HepG2 (cell line): Measurements from ENCODE around the gene SCNM1. TPM values are rescaled to one million over a fixed set of nuclear protein-coding genes. Genes with fewer than 3 reads are reported as not detected.

Experiments
- ATAC-seq: fragments of 200-7000 bp; cut with Tn5 transposase; 3 replicates; pipeline ENCODE4 v1.9.1; 2020; ENCODE audit warnings: mild to moderate bottlenecking, moderate library complexity
- BruUV-seq: library from RNA; stranded (reverse); fragments of 400-500 nt; replicated peaks from 2 replicates; lab custom pipeline; 2021; lab: Mats Ljungman, UMichigan
- CTCF ChIA-PET: fragments of 300-600 bp; formaldehyde crosslinking; extraction: SDS; loops from one replicate; lab custom pipeline; 2021; ENCODE audit warnings: low total read pairs, inconsistent platforms, low intra/inter-chr PET ratio; lab: Yijun Ruan, JAX
- POLR2A ChIA-PET: fragments of 350-600 bp; sonication (Branson Sonifier 250); formaldehyde crosslinking; loops from one replicate; lab custom pipeline; 2020; ENCODE audit warnings: antibody characterized with exemption, inconsistent platforms; lab: Yijun Ruan, JAX
- DNase-seq: peaks from one replicate; pipeline ENCODE4 v3.0.0-alpha.2; 2015; ENCODE audit warnings: low spot score
- FAIRE-seq: peaks from 3 replicates; lab custom pipeline; 2011; peaks lifted over from hg19 to GRCh38; lab: Jason Lieb, UNC
- H2AFZ ChIP-seq: one replicate; pipeline ENCODE4 v1.6.1; 2011; ENCODE audit warnings: low read length, inconsistent platforms
- H3K27ac ChIP-seq: fragments of 300-600 bp; 3 replicates; pipeline ENCODE4 v1.8.0; 2011; ENCODE audit warnings: mixed run types, mild to moderate bottlenecking, mixed read lengths, low read length, inconsistent platforms; ENCODE audit not compliant: insufficient read depth; ENCODE audit errors: extremely low read length
- H3K27me3 ChIP-seq, 2 experiments: fragments of 200-600 bp in 1 of 2; 2 replicates in 1 of 2; 3 replicates in 1 of 2; pipeline versions ENCODE4 v1.6.0 to v1.8.0; 2011; ENCODE audit warnings: low read length in 2 of 2, mild to moderate bottlenecking in 2 of 2, moderate library complexity in 2 of 2, inconsistent platforms in 1 of 2; ENCODE audit not compliant: insufficient read depth in 2 of 2, control insufficient read depth in 1 of 2
- H3K36me3 ChIP-seq, 2 experiments: fragments of 200-600 bp in 1 of 2; replicated peaks in 1 of 2; 2 replicates in 1 of 2; 3 replicates in 1 of 2; pipeline versions ENCODE4 v1.5.1 to v1.8.0; 2011; ENCODE audit warnings: low read length in 2 of 2, inconsistent platforms in 1 of 2; ENCODE audit not compliant: insufficient read depth in 2 of 2, control insufficient read depth in 1 of 2
- H3K4me1 ChIP-seq: 2 replicates; pipeline ENCODE4 v1.5.1; 2012; ENCODE audit warnings: low read length, inconsistent platforms; ENCODE audit not compliant: insufficient read depth
- H3K4me2 ChIP-seq: 2 replicates; pipeline ENCODE4 v1.6.0; 2011; ENCODE audit warnings: low read depth, low read length, inconsistent platforms
- H3K4me3 ChIP-seq, 3 experiments: fragments of 200-600 bp in 1 of 3; sonication (generic), shearing (Covaris generic) in 1 of 3; replicated peaks in 1 of 3; 2 replicates each; pipeline ENCODE4 v1.5.1; 2011 to 2016; ENCODE audit warnings: low read length in 3 of 3, inconsistent platforms in 2 of 3, low read depth in 2 of 3, mild to moderate bottlenecking in 2 of 3, control low read depth in 1 of 3, mixed read lengths in 1 of 3; ENCODE audit not compliant: insufficient read depth in 1 of 3
- H3K79me2 ChIP-seq: one replicate; pipeline ENCODE4 v1.6.1; 2011; ENCODE audit warnings: low read length, inconsistent platforms; ENCODE audit not compliant: insufficient read depth
- H3K9ac ChIP-seq: 2 replicates; pipeline ENCODE4 v1.6.0; 2011; ENCODE audit warnings: mild to moderate bottlenecking, low read depth, low read length, inconsistent platforms; ENCODE audit not compliant: insufficient read depth
- H3K9me3 ChIP-seq: 2 replicates; pipeline ENCODE4 v1.5.1; 2012; ENCODE audit warnings: mild to moderate bottlenecking, low read length
- H4K20me1 ChIP-seq: 2 replicates; pipeline ENCODE4 v1.6.0; 2011; ENCODE audit warnings: inconsistent platforms, mild to moderate bottlenecking, low read length, moderate library complexity; ENCODE audit not compliant: insufficient read depth
- NBN ChIP-seq: fragments of 450-650 bp; conservative IDR thresholded peaks from 2 replicates; pipeline ENCODE4 v1.6.1; 2017
- NFRKB ChIP-seq: fragments of 450-650 bp; IDR thresholded peaks from 2 replicates; pipeline ENCODE4 v1.6.1; 2017
- PHF20 ChIP-seq: sonication (generic); formaldehyde crosslinking; IDR thresholded peaks from 2 replicates; pipeline ENCODE4 v1.5.0; 2020; ENCODE audit warnings: mild to moderate bottlenecking, missing genetic modification reagents
- TCF7L2 ChIP-seq: IDR thresholded peaks from 2 replicates; pipeline ENCODE4 v1.6.1; 2011; ENCODE audit warnings: mild to moderate bottlenecking, low read depth, low read length, moderate library complexity
- ZNF343 ChIP-seq: sonication (generic); formaldehyde crosslinking; IDR thresholded peaks from 2 replicates; pipeline ENCODE4 v1.4.0; 2020; ENCODE audit warnings: mild to moderate bottlenecking, missing genetic modification reagents
- ZNF441 ChIP-seq: sonication (generic); formaldehyde crosslinking; IDR thresholded peaks from 2 replicates; pipeline ENCODE4 v1.7.0; 2021; ENCODE audit warnings: missing genetic modification reagents, borderline replicate concordance
- ZNF460 ChIP-seq: sonication (generic); formaldehyde crosslinking; IDR thresholded peaks from 2 replicates; pipeline ENCODE4 v1.5.1; 2020; ENCODE audit warnings: missing genetic modification reagents, mild to moderate bottlenecking, borderline replicate concordance
- ZNF530 ChIP-seq: sonication (generic); formaldehyde crosslinking; IDR thresholded peaks from 2 replicates; pipeline ENCODE4 v1.5.0; 2020; ENCODE audit warnings: low read depth, mild to moderate bottlenecking, missing genetic modification reagents
- WGBS: methylation state at CpG from one replicate; pipeline ENCODE4 v1.1.6; 2017; ENCODE audit warnings: low lambda C conversion rate; 5-methylcytosine and 5-hydroxymethylcytosine counted together
- in situ Hi-C: cut with HindIII; loops from 2 replicates; pipeline ENCODE4 v1.10.0; 2017; ENCODE audit warnings: low pct_unique_long_range_greater_than_20kb; ENCODE audit not compliant: extremely low pct_ligation_motif_present
- intact Hi-C: fragments of 100-400 bp; cut with micrococcal nuclease; formaldehyde crosslinking; loops from one replicate; pipeline ENCODE4 v1.10.0; 2022; ENCODE audit not compliant: unreplicated experiment
- polyA plus RNA-seq, 8 experiments: library from polyadenylated mRNA; depleted of rRNA in 3 of 8; stranded (reverse) in 7 of 8; unstranded in 1 of 8; fragments of >200 nt; fragmentation: Illumina TruSeq in 4 of 8; extraction: Trizol in 4 of 8; gene quantifications; 2 replicates each; pipeline versions ENCODE4 v1.2.1 to v1.2.3, GENCODE V29; 2011 to 2016; ENCODE audit warnings: low read depth in 4 of 8, missing spikeins in 1 of 8, mixed read lengths in 1 of 8; ENCODE audit not compliant: insufficient read depth in 1 of 8
- total RNA-seq, 5 experiments: library from RNA; depleted of rRNA; stranded (reverse); fragments of >200 nt; fragmentation: Illumina TruSeq; extraction: Trizol; gene quantifications; 2 replicates each; pipeline ENCODE4 v1.2.3, GENCODE V29; 2016; ENCODE audit warnings: low read depth in 1 of 5
- TF ChIP-seq, protein P1 (sequence below): sonication (generic); formaldehyde crosslinking; IDR thresholded peaks from 2 replicates; pipeline ENCODE4 v1.4.0; 2020; ENCODE audit warnings: missing genetic modification reagents
- TF ChIP-seq, protein P2 (sequence below): sonication (generic); formaldehyde crosslinking; IDR thresholded peaks from 2 replicates; pipeline ENCODE4 v1.5.1; 2020; ENCODE audit warnings: missing genetic modification reagents, mild to moderate bottlenecking, borderline replicate concordance
- TF ChIP-seq, protein P3 (sequence below): IDR thresholded peaks from 2 replicates; pipeline ENCODE4 v1.6.1; 2016; ENCODE audit warnings: missing biosample characterization, missing genetic modification reagents, low read depth
- TF ChIP-seq, protein P4 (sequence below): sonication (generic); formaldehyde crosslinking; IDR thresholded peaks from 2 replicates; pipeline ENCODE4 v1.4.0; 2020; ENCODE audit warnings: missing genetic modification reagents, low read depth, mild to moderate bottlenecking, borderline replicate concordance
- TF ChIP-seq, protein P5 (sequence below): sonication (generic); formaldehyde crosslinking; IDR thresholded peaks from 2 replicates; pipeline ENCODE4 v1.4.0; 2020; ENCODE audit warnings: mild to moderate bottlenecking, missing genetic modification reagents, borderline replicate concordance

The SCNM1 gene
- total and polyA plus RNA-seq, 2 of the 13 experiments (the other 11 are each of a cell fraction or from before 2014, with no cell fraction given): 16.3 to 31.5 TPM

DNA sequence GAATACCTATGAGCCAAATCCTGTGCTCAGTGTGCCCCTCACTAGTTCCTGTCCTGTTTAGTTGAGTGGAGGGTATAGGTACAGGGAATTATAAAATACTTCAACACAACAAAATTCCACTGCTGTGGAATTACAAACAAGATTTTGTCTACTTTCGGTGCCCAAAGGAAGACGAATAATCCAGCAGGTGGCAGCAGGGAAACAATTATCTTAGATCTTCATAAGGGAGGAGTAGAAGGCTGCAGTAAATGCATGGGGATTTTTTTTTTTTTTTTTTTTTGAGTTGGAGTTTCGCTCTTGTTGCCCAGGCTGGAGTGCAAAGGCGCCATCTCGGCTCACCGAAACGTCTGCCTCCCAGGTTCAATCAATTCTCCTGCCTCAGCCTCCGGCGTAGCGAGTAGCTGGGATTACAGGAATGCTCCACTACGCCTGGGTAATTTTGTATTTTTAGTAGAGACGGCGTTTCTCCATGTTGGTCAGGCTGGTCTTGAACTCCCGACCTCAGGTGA is 30.4 kb downstream of the SCNM1 start:
- peaks cover 25% of the 10 kb centered on the region for H3K79me2 ChIP-seq
- peaks cover 9% of the 10 kb centered on the region; the same call in 1 of the 2 replicates for H4K20me1 ChIP-seq
- peak overlapping the region; percentile 50 to 68 (median 67) for H3K4me3 ChIP-seq
- CTCF ChIA-PET: interaction anchor here (0.9 to 1.7 kb wide), 2 partner anchors 56 to 144 kb away, joined by 3 to 4 read pairs; no protein-coding TSS in a partner anchor
- intact Hi-C loops (loop anchor here (1.0 to 5.0 kb wide), 2 partner anchors 55 to 151 kb away; partner anchors contain the start of gene RFX5), in situ Hi-C loops (no loop called here)
- POLR2A ChIA-PET: interaction anchor here (1.0 to 2.4 kb wide), 6 partner anchors 8 to 144 kb away, joined by 3 to 14 read pairs (median 4); partner anchors contain the start of genes LYSMD1, PSMD4 and SCNM1
- no peaks in the 10 kb centered on the region; a peak in 1 of 5 replicates for H3K36me3 ChIP-seq
- BruUV-seq: no TSS peak
- H3K27me3 ChIP-seq: no peaks in the 10 kb centered on the region; a peak in 1 of 5 replicates
- no peaks in the 10 kb centered on the region for H3K9me3 ChIP-seq
- H2AFZ ChIP-seq: peak overlapping the region; percentile 5
- H3K4me2 ChIP-seq: peak overlapping the region; percentile 59
- FAIRE-seq: peak; percentile 77
- WGBS: under 1% methylated on average over 14 of the region's 14 CpGs
- ATAC-seq: peak; percentile 56
- H3K9ac ChIP-seq: peak overlapping the region; percentile 89
- peak overlapping the region; percentile 93 for H3K27ac ChIP-seq
- DNase-seq: peak; percentile 91
- H3K4me1 ChIP-seq: peaks cover 32% of the 10 kb centered on the region
- no peak for TF ChIP-seq ZNF343 (CRISPR knock-in tag)
- TF ChIP-seq, protein P1, sequence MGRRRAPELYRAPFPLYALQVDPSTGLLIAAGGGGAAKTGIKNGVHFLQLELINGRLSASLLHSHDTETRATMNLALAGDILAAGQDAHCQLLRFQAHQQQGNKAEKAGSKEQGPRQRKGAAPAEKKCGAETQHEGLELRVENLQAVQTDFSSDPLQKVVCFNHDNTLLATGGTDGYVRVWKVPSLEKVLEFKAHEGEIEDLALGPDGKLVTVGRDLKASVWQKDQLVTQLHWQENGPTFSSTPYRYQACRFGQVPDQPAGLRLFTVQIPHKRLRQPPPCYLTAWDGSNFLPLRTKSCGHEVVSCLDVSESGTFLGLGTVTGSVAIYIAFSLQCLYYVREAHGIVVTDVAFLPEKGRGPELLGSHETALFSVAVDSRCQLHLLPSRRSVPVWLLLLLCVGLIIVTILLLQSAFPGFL (CRISPR knock-in tag): no peak
- no peak for TF ChIP-seq PHF20 (CRISPR knock-in tag)
- no peak for TF ChIP-seq NBN
- no peak for TF ChIP-seq ZNF441 (CRISPR knock-in tag)
- TF ChIP-seq, protein P2, sequence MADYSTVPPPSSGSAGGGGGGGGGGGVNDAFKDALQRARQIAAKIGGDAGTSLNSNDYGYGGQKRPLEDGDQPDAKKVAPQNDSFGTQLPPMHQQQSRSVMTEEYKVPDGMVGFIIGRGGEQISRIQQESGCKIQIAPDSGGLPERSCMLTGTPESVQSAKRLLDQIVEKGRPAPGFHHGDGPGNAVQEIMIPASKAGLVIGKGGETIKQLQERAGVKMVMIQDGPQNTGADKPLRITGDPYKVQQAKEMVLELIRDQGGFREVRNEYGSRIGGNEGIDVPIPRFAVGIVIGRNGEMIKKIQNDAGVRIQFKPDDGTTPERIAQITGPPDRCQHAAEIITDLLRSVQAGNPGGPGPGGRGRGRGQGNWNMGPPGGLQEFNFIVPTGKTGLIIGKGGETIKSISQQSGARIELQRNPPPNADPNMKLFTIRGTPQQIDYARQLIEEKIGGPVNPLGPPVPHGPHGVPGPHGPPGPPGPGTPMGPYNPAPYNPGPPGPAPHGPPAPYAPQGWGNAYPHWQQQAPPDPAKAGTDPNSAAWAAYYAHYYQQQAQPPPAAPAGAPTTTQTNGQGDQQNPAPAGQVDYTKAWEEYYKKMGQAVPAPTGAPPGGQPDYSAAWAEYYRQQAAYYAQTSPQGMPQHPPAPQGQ: no peak
- TF ChIP-seq ZNF530 (CRISPR knock-in tag): no peak
- TF ChIP-seq TCF7L2: no peak
- TF ChIP-seq, protein P3, sequence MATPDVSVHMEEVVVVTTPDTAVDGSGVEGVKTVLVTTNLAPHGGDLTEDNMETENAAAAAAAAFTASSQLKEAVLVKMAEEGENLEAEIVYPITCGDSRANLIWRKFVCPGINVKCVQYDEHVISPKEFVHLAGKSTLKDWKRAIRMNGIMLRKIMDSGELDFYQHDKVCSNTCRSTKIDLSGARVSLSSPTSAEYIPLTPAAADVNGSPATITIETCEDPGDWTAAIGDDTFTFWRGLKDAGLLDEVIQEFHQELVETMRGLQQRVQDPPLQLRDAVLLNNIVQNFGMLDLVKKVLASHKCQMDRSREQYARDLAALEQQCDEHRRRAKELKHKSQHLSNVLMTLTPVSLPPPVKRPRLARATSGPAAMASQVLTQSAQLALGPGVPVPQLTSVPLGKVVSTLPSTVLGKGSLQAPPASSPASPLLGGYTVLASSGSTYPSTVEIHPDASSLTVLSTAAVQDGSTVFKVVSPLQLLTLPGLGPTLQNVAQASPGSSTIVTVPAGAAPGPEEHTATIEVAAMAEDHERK (CRISPR knock-in tag): no peak
- TF ChIP-seq, protein P4, sequence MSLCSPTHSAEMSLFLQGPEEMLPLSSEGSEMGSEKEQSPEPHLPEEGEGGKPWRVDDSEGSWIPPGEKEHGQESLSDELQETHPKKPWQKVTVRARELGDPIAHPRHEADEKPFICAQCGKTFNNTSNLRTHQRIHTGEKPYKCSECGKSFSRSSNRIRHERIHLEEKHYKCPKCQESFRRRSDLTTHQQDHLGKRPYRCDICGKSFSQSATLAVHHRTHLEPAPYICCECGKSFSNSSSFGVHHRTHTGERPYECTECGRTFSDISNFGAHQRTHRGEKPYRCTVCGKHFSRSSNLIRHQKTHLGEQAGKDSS (CRISPR knock-in tag): no peak
- no peak for TF ChIP-seq ZNF460 (CRISPR knock-in tag)
- TF ChIP-seq, protein P5, sequence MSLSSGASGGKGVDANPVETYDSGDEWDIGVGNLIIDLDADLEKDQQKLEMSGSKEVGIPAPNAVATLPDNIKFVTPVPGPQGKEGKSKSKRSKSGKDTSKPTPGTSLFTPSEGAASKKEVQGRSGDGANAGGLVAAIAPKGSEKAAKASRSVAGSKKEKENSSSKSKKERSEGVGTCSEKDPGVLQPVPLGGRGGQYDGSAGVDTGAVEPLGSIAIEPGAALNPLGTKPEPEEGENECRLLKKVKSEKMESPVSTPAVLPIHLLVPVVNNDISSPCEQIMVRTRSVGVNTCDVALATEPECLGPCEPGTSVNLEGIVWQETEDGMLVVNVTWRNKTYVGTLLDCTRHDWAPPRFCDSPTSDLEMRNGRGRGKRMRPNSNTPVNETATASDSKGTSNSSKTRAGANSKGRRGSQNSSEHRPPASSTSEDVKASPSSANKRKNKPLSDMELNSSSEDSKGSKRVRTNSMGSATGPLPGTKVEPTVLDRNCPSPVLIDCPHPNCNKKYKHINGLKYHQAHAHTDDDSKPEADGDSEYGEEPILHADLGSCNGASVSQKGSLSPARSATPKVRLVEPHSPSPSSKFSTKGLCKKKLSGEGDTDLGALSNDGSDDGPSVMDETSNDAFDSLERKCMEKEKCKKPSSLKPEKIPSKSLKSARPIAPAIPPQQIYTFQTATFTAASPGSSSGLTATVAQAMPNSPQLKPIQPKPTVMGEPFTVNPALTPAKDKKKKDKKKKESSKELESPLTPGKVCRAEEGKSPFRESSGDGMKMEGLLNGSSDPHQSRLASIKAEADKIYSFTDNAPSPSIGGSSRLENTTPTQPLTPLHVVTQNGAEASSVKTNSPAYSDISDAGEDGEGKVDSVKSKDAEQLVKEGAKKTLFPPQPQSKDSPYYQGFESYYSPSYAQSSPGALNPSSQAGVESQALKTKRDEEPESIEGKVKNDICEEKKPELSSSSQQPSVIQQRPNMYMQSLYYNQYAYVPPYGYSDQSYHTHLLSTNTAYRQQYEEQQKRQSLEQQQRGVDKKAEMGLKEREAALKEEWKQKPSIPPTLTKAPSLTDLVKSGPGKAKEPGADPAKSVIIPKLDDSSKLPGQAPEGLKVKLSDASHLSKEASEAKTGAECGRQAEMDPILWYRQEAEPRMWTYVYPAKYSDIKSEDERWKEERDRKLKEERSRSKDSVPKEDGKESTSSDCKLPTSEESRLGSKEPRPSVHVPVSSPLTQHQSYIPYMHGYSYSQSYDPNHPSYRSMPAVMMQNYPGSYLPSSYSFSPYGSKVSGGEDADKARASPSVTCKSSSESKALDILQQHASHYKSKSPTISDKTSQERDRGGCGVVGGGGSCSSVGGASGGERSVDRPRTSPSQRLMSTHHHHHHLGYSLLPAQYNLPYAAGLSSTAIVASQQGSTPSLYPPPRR (CRISPR knock-in tag): no peak
- no peak for TF ChIP-seq NFRKB
